PC-3 (cell line): ENCODE results near the gene GOLGA8T. TPM values are rescaled to one million over a fixed set of nuclear protein-coding genes. Genes with fewer than 3 reads are reported as not detected.
"Not testable (repeated sequence)": the region's sequence is repeated elsewhere in the genome, so short reads cannot be mapped to it uniquely, and the experiment has no call there.

ENCODE experiments used
- ATAC-seq: fragments of 200-7000 bp; cut with Tn5 transposase; 2 replicates; pipeline ENCODE4 v1.9.1; 2020; ENCODE audit warnings: mild to moderate bottlenecking, moderate library complexity
- BruUV-seq: library from RNA; stranded (reverse); fragments of 400-500 nt; replicated peaks from 2 replicates; lab custom pipeline; 2021; lab: Mats Ljungman, UMichigan
- CTCF ChIA-PET: fragments of 300-600 bp; sonication (Branson Sonifier 250); formaldehyde crosslinking; loops from one replicate; lab custom pipeline; 2022; ENCODE audit warnings: antibody characterized with exemption; lab: Charles Lee
- POLR2A ChIA-PET: fragments of 300-600 bp; sonication (Branson Sonifier 250); formaldehyde crosslinking; loops from one replicate; lab custom pipeline; 2022; ENCODE audit warnings: antibody characterized with exemption; ENCODE audit not compliant: unreplicated experiment; lab: Charles Lee
- DNase-seq: peaks from one replicate; pipeline ENCODE4 v3.0.0-alpha.2; 2015
- H2AFZ ChIP-seq: fragments of 300-600 bp; sonication (generic); 2 replicates; pipeline ENCODE4 v1.6.0; 2016; ENCODE audit warnings: antibody characterized with exemption, low read length
- H3F3A ChIP-seq: fragments of 300-600 bp; sonication (generic); one replicate; pipeline ENCODE4 v1.6.0; 2017; ENCODE audit warnings: antibody characterized with exemption, low read length, control low read depth, mild to moderate bottlenecking; ENCODE audit not compliant: unreplicated experiment
- H3K27ac ChIP-seq: fragments of 300-600 bp; sonication (generic); 2 replicates; pipeline ENCODE4 v1.5.1; 2016; ENCODE audit warnings: mild to moderate bottlenecking, low read length
- H3K27me3 ChIP-seq: fragments of 300-600 bp; sonication (generic); 2 replicates; pipeline ENCODE4 v1.6.1; 2016; ENCODE audit warnings: low read length, mixed read lengths
- H3K36me3 ChIP-seq: fragments of 300-600 bp; sonication (generic); 2 replicates; pipeline ENCODE4 v1.6.1; 2016; ENCODE audit warnings: low read depth, mixed run types, low read length, mixed read lengths
- H3K4me1 ChIP-seq: fragments of 300-600 bp; sonication (generic); 2 replicates; pipeline ENCODE4 v1.5.1; 2016; ENCODE audit warnings: low read length; ENCODE audit not compliant: insufficient read depth
- H3K4me2 ChIP-seq: fragments of 300-600 bp; sonication (generic); 2 replicates; pipeline ENCODE4 v1.6.0; 2016; ENCODE audit warnings: low read length
- H3K4me3 ChIP-seq: fragments of 300-600 bp; sonication (generic); 2 replicates; pipeline ENCODE4 v1.5.1; 2016; ENCODE audit warnings: mild to moderate bottlenecking, low read length, mixed read lengths
- H3K79me2 ChIP-seq: fragments of 300-600 bp; sonication (generic); 2 replicates; pipeline ENCODE4 v1.6.1; 2017; ENCODE audit warnings: low read length, mixed read lengths
- H3K9ac ChIP-seq: fragments of 300-600 bp; sonication (generic); 2 replicates; pipeline ENCODE4 v1.6.0; 2016; ENCODE audit warnings: mild to moderate bottlenecking, low read length
- H3K9me2 ChIP-seq: fragments of 300-600 bp; sonication (generic); replicated peaks from 2 replicates; pipeline ENCODE4 v1.6.1; 2016; ENCODE audit warnings: mixed run types, low read length, mixed read lengths
- H3K9me3 ChIP-seq: fragments of 300-600 bp; sonication (generic); 2 replicates; pipeline ENCODE4 v1.6.1; 2016; ENCODE audit warnings: low read length, mixed read lengths
- H4K20me1 ChIP-seq: fragments of 300-600 bp; sonication (generic); 2 replicates; pipeline ENCODE4 v1.6.1; 2016; ENCODE audit warnings: low read length, mixed read lengths
- intact Hi-C: fragments of 100-400 bp; cut with micrococcal nuclease; formaldehyde crosslinking; loops from 2 replicates; pipeline ENCODE4 v1.9.0; 2023
- total RNA-seq: library from RNA; depleted of rRNA; stranded (reverse); fragments of >200 nt; gene quantifications from 2 replicates; pipeline ENCODE4 v1.2.3, GENCODE V29; 2014

GOLGA8T gene
- total RNA-seq, 1 experiment from 2014 or later: 0.15 TPM

DNA sequence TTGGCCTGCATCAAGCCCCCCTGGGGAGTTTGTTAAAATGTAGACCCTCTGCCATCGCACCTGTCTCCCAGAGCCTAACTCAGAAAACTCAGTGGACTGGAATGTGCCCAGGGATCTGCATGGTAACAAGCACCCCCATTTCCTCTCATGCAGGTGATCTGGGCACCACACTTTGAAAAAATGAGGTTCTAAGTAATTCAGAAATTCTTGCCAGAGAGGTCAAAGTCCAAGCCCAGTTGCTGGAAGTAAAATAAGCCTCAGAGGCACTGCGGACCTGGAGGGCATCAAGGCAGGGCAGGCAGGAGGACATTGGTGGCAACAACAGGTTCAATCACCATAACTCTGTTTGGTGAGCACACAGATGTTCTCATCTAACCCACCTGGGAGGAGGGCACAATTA, 33.0 kb downstream of the GOLGA8T start:
- intact Hi-C loops, H3K9me3 ChIP-seq: not testable (repeated sequence)

DNA sequence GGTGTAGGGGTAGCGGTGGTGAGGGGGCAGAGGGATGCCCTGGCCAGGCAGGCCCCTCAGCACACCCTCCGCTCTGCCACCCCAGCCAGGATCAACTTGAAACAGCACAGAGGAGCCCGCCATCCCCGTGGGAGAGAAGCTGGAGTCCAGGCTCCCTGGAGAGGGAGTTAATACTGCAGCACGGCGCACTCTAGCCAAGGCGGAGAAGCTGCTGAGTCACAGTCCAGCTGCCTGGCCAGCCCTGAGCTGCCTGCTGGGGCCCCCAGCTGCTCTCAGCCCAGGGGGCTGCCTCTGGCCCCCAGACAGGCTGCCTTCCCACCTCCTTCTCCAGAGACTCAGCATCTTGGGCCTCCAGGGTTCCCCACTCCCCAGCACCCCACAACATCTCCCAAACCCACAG, 36.6 kb downstream of the GOLGA8T start:
- H3K9ac ChIP-seq, H3K9me2 ChIP-seq, DNase-seq, H2AFZ ChIP-seq, H3K27me3 ChIP-seq, H3K27ac ChIP-seq, H3K36me3 ChIP-seq, CTCF ChIA-PET, H3K9me3 ChIP-seq, H3K4me1 ChIP-seq, intact Hi-C loops, BruUV-seq, POLR2A ChIA-PET, H3K4me2 ChIP-seq, H4K20me1 ChIP-seq, H3F3A ChIP-seq, H3K4me3 ChIP-seq, H3K79me2 ChIP-seq, ATAC-seq: not testable (repeated sequence)

More for the DNA sequence above, 33.0 kb downstream of the GOLGA8T start:
- CTCF ChIA-PET, POLR2A ChIA-PET, H3K27me3 ChIP-seq, H3K4me2 ChIP-seq, H3K27ac ChIP-seq, H3K4me1 ChIP-seq, H3K36me3 ChIP-seq, H3F3A ChIP-seq, H3K79me2 ChIP-seq, H3K9ac ChIP-seq, H4K20me1 ChIP-seq, DNase-seq, H3K9me2 ChIP-seq, H2AFZ ChIP-seq, BruUV-seq, H3K4me3 ChIP-seq, ATAC-seq: not testable (repeated sequence)

DNA sequence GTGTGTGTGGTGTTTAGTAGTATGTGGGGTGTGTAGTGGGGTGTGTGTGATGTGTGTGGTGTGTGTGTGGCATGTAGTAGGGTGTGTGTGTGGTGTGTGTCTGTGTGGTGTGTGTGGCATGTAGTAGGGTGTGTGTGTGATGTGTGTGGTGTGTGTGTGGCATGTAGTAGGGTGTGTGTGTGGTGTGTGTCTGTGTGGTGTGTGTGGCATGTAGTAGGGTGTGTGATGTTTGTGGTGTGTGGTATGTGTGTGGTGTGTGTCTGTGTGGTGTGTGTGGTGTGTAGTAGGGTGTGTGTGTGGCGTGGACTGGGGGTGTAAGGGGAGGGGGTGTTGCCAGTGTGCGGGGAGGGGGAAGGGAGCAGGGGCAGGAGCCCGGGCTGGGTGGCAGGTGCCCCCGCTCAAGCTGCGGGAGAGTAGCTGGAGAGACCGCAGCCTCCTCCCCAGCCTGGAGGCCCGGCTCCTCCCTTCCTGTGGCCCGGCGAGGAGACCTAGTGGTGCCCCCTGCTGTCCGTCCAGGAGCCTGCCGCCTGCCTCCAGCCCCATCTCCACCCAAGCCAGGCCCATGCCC, 38.3 kb downstream of the GOLGA8T start:
- intact Hi-C loops, H3K79me2 ChIP-seq, H3K4me3 ChIP-seq, H3K4me2 ChIP-seq, DNase-seq, BruUV-seq, H2AFZ ChIP-seq, H4K20me1 ChIP-seq, H3K9ac ChIP-seq, H3F3A ChIP-seq, H3K27me3 ChIP-seq, H3K4me1 ChIP-seq, H3K36me3 ChIP-seq, H3K9me2 ChIP-seq, CTCF ChIA-PET, H3K9me3 ChIP-seq, POLR2A ChIA-PET, H3K27ac ChIP-seq: not testable (repeated sequence)
- ATAC-seq: peak; percentile 66; the same call in 1 of the 2 replicates

GRCh38 chr15:30175291-30175690, 40.4 kb downstream of the GOLGA8T start:
- H3K27me3 ChIP-seq, H2AFZ ChIP-seq, H3K9me2 ChIP-seq, BruUV-seq, H3K4me2 ChIP-seq, H3K9me3 ChIP-seq, H4K20me1 ChIP-seq, intact Hi-C loops, DNase-seq, H3K4me3 ChIP-seq, POLR2A ChIA-PET, H3K9ac ChIP-seq, H3K36me3 ChIP-seq, H3F3A ChIP-seq, CTCF ChIA-PET, H3K4me1 ChIP-seq, H3K27ac ChIP-seq, ATAC-seq, H3K79me2 ChIP-seq: not testable (repeated sequence)

GRCh38 chr15:30176613-30177012, 41.8 kb downstream of the GOLGA8T start:
- H3F3A ChIP-seq, H3K36me3 ChIP-seq, H3K9me3 ChIP-seq, BruUV-seq, H3K4me1 ChIP-seq, POLR2A ChIA-PET, ATAC-seq, H4K20me1 ChIP-seq, H3K4me2 ChIP-seq, H3K9ac ChIP-seq, DNase-seq, intact Hi-C loops, H3K9me2 ChIP-seq, CTCF ChIA-PET, H3K27ac ChIP-seq, H3K79me2 ChIP-seq, H3K4me3 ChIP-seq, H2AFZ ChIP-seq, H3K27me3 ChIP-seq: not testable (repeated sequence)

GRCh38 chr15:30179814-30180213, 45.0 kb downstream of the GOLGA8T start:
- H3K27ac ChIP-seq, H3K36me3 ChIP-seq, BruUV-seq, H3K79me2 ChIP-seq, CTCF ChIA-PET, H3K9ac ChIP-seq, DNase-seq, H3F3A ChIP-seq, POLR2A ChIA-PET, H3K9me3 ChIP-seq, ATAC-seq, H2AFZ ChIP-seq, H3K4me3 ChIP-seq, H3K4me2 ChIP-seq, H3K27me3 ChIP-seq, H3K4me1 ChIP-seq, intact Hi-C loops, H3K9me2 ChIP-seq, H4K20me1 ChIP-seq: not testable (repeated sequence)

DNA sequence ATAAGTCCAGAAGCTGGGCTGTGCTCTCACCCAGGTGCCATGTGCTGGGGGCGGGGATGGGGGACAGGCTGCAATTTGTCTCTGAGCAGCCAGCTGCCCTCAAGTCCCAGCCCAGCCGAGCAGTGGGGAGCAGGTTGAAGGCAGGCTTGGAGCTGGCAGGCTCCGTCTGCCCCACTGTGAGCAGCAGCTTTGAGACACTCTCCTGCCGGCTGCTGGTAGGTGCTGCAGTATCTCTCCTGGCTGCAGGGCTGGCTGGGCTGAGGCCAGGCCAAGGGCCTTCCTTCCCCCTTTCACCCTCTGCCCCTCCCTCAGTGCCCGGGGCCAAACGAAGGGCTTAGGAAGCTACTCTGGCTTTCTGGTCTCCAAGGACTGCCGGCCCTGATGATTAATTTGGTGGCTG, 50.6 kb downstream of the GOLGA8T start:
- H3K9me2 ChIP-seq, H3K27ac ChIP-seq, H3K9ac ChIP-seq, H3K4me1 ChIP-seq, POLR2A ChIA-PET, H3K4me3 ChIP-seq, DNase-seq, H3K9me3 ChIP-seq, intact Hi-C loops, H3K36me3 ChIP-seq, H4K20me1 ChIP-seq, H3K79me2 ChIP-seq, H3K4me2 ChIP-seq, H2AFZ ChIP-seq, CTCF ChIA-PET, H3F3A ChIP-seq, BruUV-seq, H3K27me3 ChIP-seq: not testable (repeated sequence)
- ATAC-seq: peak; percentile 46
